OCI-LY7 (cell line): ENCODE results near the gene PARD3B. TPM values are rescaled to one million over a fixed set of nuclear protein-coding genes. Genes with fewer than 3 reads are reported as not detected.

Source experiments
- BruUV-seq: library from RNA; stranded (reverse); fragments of 400-500 nt; replicated peaks from 2 replicates; lab custom pipeline; 2021; lab: Mats Ljungman, UMichigan
- CTCF ChIA-PET: fragments of 300-600 bp; sonication (Branson Sonifier 250); formaldehyde crosslinking; loops from one replicate; lab custom pipeline; 2022; ENCODE audit warnings: antibody characterized with exemption; ENCODE audit not compliant: unreplicated experiment; lab: Charles Lee
- POLR2A ChIA-PET: fragments of 300-600 bp; sonication (Branson Sonifier 250); formaldehyde crosslinking; loops from one replicate; lab custom pipeline; 2022; ENCODE audit warnings: antibody characterized with exemption; lab: Charles Lee
- DNase-seq: peaks from one replicate; pipeline ENCODE4 v3.0.0-alpha.2; 2015; ENCODE audit warnings: low spot score
- H2AFZ ChIP-seq: fragments of 200-600 bp; sonication (generic), shearing (Covaris generic); 2 replicates; pipeline ENCODE4 v1.6.1; 2014; ENCODE audit warnings: mild to moderate bottlenecking, antibody characterized with exemption, low read length, moderate library complexity
- H3K27ac ChIP-seq: fragments of 200-600 bp; sonication (generic); 2 replicates; pipeline ENCODE4 v1.5.1; 2014; ENCODE audit warnings: mixed run types, low read depth, mild to moderate bottlenecking, moderate library complexity, low read length, inconsistent platforms; ENCODE audit not compliant: poor library complexity, severe bottlenecking
- H3K36me3 ChIP-seq: fragments of 200-600 bp; sonication (generic); 2 replicates; pipeline ENCODE4 v1.6.1; 2014; ENCODE audit warnings: mild to moderate bottlenecking, antibody characterized with exemption, low read length, moderate library complexity, mixed read lengths; ENCODE audit not compliant: insufficient read depth
- H3K4me1 ChIP-seq: fragments of 200-600 bp; sonication (generic); 2 replicates; pipeline ENCODE4 v1.5.1; 2014; ENCODE audit warnings: mild to moderate bottlenecking, low read length; ENCODE audit not compliant: insufficient read depth, poor library complexity, severe bottlenecking
- H3K4me2 ChIP-seq: fragments of 200-600 bp; sonication (generic); 2 replicates; pipeline ENCODE4 v1.6.1; 2014; ENCODE audit warnings: mild to moderate bottlenecking, low read length
- H3K4me3 ChIP-seq: fragments of 200-600 bp; sonication (generic); 2 replicates; pipeline ENCODE4 v1.5.1; 2014; ENCODE audit warnings: mild to moderate bottlenecking, low read depth, low read length; ENCODE audit not compliant: poor library complexity, severe bottlenecking
- H3K79me2 ChIP-seq: fragments of 200-600 bp; sonication (generic); 2 replicates; pipeline ENCODE4 v1.6.1; 2016; ENCODE audit warnings: low read depth, mild to moderate bottlenecking, low read length, moderate library complexity, mixed read lengths; ENCODE audit not compliant: insufficient read depth
- H3K9me2 ChIP-seq: fragments of 200-600 bp; sonication (generic); 2 replicates; pipeline ENCODE4 v1.6.1; 2016; ENCODE audit warnings: mild to moderate bottlenecking, low read length, mixed read lengths; ENCODE audit not compliant: insufficient read depth
- H3K9me3 ChIP-seq: fragments of 200-600 bp; sonication (generic); 2 replicates; pipeline ENCODE4 v1.6.1; 2014; ENCODE audit warnings: mild to moderate bottlenecking, mixed run types, low read length, mixed read lengths
- H4K20me1 ChIP-seq: fragments of 200-600 bp; sonication (generic); 2 replicates; pipeline ENCODE4 v1.6.1; 2014; ENCODE audit warnings: mild to moderate bottlenecking, antibody characterized with exemption, low read length, moderate library complexity, mixed read lengths; ENCODE audit not compliant: insufficient read depth
- CTCF ChIP-seq: fragments of 200-600 bp; sonication (generic); conservative IDR thresholded peaks from 2 replicates; pipeline ENCODE4 v1.5.1; 2014; ENCODE audit warnings: mild to moderate bottlenecking, antibody characterized with exemption, low read length, moderate library complexity, mixed read lengths
- EZH2phosphoT487 ChIP-seq: fragments of 200-600 bp; sonication (generic); IDR thresholded peaks from 2 replicates; pipeline ENCODE4 v1.6.1; 2018; ENCODE audit warnings: low read depth, borderline replicate concordance, mild to moderate bottlenecking, mixed run types, antibody characterized with exemption, low read length, moderate library complexity, mixed read lengths
- intact Hi-C: fragments of 100-400 bp; cut with micrococcal nuclease; formaldehyde crosslinking; loops from one replicate; pipeline ENCODE4 v1.10.0; 2022; ENCODE audit not compliant: unreplicated experiment
- total RNA-seq, 2 experiments: library from RNA; depleted of rRNA in 1 of 2; stranded (reverse); fragments of >200 nt in 1 of 2; shearing (Covaris generic) in 1 of 2; gene quantifications; 2 replicates each; pipeline ENCODE4 v1.2.3, GENCODE V29; 2014 to 2022

PARD3B gene
- total RNA-seq, 2 experiments from 2014 or later: not detected

- DNase-seq: no peak
- H3K4me3 ChIP-seq: no peak overlapping the region
- no peak overlapping the region for H3K27ac ChIP-seq
- H4K20me1 ChIP-seq: no peaks in the 10 kb centered on the region
- no peaks in the 10 kb centered on the region for H3K9me2 ChIP-seq
- H3K79me2 ChIP-seq: no peaks in the 10 kb centered on the region
- H3K9me3 ChIP-seq: no peaks in the 10 kb centered on the region
- no peaks in the 10 kb centered on the region for H3K4me1 ChIP-seq
- no TSS peak for BruUV-seq
- CTCF ChIA-PET: no interaction called here
- POLR2A ChIA-PET: interaction anchor here (0.6 kb wide), 1 partner anchor 11 kb away, joined by 4 read pairs; no protein-coding TSS in a partner anchor
- TF ChIP-seq EZH2phosphoT487 (no peak), CTCF (no peak)
- intact Hi-C loops: no loop called here
- no peak overlapping the region for H2AFZ ChIP-seq
- no peaks in the 10 kb centered on the region for H3K36me3 ChIP-seq
- no peak overlapping the region for H3K4me2 ChIP-seq
These were observed 371.9 kb downstream of the PARD3B start for GRCh38 chr2:204917089-204917701.

- Histone ChIP-seq H3K4me2 (no peak overlapping the region), H3K4me1 (no peaks in the 10 kb centered on the region), H2AFZ (no peak overlapping the region), H4K20me1 (no peaks in the 10 kb centered on the region), H3K9me3 (no peaks in the 10 kb centered on the region), H3K36me3 (no peaks in the 10 kb centered on the region), H3K4me3 (no peak overlapping the region), H3K27ac (no peak overlapping the region), H3K9me2 (no peaks in the 10 kb centered on the region), H3K79me2 (no peaks in the 10 kb centered on the region)
- CTCF ChIA-PET: no interaction called here
- intact Hi-C loops: no loop called here
- no TSS peak for BruUV-seq
- no peak for DNase-seq
- POLR2A ChIA-PET: no interaction called here
- TF ChIP-seq EZH2phosphoT487 (no peak), CTCF (no peak)
These were observed 375.5 kb downstream of the PARD3B start for GRCh38 chr2:204920776-204921175.

- no peaks in the 10 kb centered on the region for H3K79me2 ChIP-seq
- H3K36me3 ChIP-seq: no peaks in the 10 kb centered on the region
- no peaks in the 10 kb centered on the region for H4K20me1 ChIP-seq
- no peaks in the 10 kb centered on the region for H3K9me2 ChIP-seq
- TF ChIP-seq CTCF: no peak
- no peak for TF ChIP-seq EZH2phosphoT487
- H3K4me2 ChIP-seq: no peak overlapping the region
- no peak overlapping the region for H3K27ac ChIP-seq
- H3K4me3 ChIP-seq: no peak overlapping the region
- H2AFZ ChIP-seq: no peak overlapping the region
- ChIA-PET CTCF (no interaction called here), POLR2A (interaction anchor here (0.6 kb wide), 1 partner anchor 62 kb away, joined by 6 read pairs; no protein-coding TSS in a partner anchor)
- BruUV-seq: no TSS peak
- intact Hi-C loops: no loop called here
- no peak for DNase-seq
- no peaks in the 10 kb centered on the region for H3K4me1 ChIP-seq
- H3K9me3 ChIP-seq: no peaks in the 10 kb centered on the region
These were observed 378.7 kb downstream of the PARD3B start for GRCh38 chr2:204923957-204924356.
